ENCODE measurements around the gene IL3.
A peak's percentile ranks its signal among the peaks of the same experiment; 100 is the strongest.

Gene IL3

DNA sequence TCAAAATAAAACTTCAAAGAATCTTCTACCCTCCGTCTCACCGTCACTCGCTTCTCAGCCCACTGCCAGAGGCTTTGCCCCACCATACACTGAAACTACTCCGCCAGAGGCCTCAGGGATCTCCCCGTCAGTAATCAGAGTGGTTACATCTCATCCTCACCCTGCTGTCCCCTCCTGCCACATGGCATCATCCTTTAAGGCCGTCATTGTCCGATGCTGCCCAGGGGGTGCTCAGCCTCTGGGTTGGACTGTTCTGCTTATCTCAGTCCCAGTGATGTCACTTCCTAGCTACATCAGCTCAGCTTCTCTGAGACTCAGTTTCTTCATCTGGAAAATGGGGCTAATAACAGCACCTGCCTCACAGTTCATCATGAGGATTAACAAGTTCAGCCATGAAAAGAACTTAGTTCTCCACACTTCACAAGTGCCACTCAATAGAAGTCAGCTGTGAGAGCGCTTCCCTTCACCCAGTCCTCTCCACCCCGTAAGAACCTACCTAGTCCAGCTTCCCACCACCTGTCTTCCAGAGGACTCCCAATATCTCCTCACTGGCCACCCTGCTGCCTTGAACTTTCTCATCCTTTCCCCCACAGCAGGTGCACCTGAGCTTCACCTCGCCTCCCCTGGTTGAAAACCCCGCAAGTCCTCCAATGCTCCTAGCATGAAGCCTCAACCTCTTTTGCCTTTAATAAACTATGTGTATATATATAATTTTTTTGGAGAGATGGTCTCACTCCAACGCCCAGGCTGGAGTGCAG is 2.8 kb upstream of the IL3 start:
- DNase-seq (ENCODE audit: low spot score), result no peak

DNA sequence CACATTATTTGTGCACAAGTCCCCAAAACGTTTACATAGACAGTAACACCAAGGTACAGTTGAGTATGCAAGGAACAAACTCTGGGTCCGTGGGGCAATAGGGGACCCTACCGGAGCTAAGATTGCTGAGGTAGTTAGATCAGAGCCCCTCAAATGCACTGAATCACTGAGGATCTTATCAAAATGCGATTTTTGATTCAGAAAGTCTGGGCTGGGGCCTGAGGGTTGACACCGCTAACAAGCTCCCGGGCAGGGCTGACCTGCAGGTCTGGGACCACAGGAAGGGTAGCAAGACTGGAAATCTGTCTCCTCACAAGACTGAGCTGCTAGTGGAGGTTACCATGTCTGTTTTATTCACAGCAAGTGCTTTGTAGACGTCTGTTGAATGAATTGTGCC is 1.8 kb upstream of the IL3 start:
- no peak for DNase-seq (ENCODE audit: low spot score)

DNA sequence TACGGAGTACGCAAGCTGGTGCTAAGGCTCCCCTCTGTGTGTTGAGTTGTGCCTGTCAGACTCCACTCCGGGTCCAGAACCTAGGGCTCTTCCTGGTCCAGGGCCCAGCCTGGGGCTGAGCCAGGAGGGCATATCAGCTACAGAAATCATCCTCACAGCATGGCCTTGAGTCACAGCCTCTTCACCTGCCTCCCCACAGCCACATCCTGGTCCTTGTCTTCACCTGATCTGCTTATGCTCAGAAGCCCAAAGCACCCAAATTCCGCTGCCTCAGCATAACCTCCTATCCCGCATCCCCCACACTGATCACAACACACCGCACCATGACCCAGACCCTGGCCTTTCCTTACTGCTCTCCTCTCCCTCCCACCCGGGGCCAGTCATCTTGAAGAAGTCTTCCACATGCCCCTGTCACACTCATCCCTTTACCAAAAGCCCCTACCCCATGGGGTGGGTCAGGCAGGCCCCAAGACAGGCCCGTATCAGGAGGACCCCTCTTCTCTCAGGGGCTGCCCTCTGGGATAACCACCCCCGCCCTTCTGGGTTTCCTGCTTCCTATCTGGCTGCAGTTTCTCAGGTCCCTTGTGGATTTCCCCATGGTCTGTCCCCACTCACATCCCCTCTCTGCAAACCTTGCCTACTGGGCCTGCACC is 1.3 kb upstream of the IL3 start:
- DNase-seq (ENCODE audit: low spot score), result no peak

GRCh38 chr5:132059696-132060500 is 557 bp upstream of the IL3 start:
- DNase-seq (ENCODE audit: low spot score), result no peak

GRCh38 chr5:132063090-132063911 is 2.8 kb downstream of the IL3 start:
- peak; percentile 87 for DNase-seq (ENCODE audit: low spot score)

GRCh38 chr5:132064140-132064539 is 3.7 kb downstream of the IL3 start:
- no peak for DNase-seq (ENCODE audit: low spot score)

DNA sequence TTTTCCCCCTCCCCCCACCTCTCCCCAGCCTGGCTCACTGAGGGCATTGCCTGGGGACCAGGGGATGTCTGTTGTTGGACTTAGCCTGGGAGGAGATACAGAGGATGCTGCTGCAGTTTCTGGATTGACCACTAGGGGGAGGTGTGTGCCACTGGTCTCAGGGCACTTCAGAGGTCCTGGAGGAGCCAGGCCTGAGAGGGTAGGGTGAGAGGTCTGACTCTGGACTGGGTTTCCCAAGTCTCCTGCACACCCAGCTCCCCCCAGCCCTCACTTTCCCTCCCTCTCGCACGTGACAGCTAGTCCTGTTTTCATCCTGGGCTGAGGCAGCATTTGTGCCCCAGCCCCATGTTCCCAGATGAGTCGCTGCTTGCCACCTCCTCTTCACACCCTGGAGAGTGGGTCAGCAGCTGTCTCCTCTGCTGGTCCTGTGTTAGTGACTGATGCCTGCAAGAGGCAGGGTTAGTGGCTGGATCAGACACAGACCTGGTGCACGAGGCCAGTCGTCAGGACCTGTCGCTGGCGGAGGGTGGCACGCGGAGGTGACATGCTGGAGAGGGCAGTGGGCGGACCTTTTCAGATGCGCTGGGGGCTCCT is 4.4 kb downstream of the IL3 start:
- DNase-seq (ENCODE audit: low spot score), result peak; percentile 88

GRCh38 chr5:132065351-132065937 is 5.0 kb downstream of the IL3 start:
- peak; percentile 86 for DNase-seq (ENCODE audit: low spot score)

DNA sequence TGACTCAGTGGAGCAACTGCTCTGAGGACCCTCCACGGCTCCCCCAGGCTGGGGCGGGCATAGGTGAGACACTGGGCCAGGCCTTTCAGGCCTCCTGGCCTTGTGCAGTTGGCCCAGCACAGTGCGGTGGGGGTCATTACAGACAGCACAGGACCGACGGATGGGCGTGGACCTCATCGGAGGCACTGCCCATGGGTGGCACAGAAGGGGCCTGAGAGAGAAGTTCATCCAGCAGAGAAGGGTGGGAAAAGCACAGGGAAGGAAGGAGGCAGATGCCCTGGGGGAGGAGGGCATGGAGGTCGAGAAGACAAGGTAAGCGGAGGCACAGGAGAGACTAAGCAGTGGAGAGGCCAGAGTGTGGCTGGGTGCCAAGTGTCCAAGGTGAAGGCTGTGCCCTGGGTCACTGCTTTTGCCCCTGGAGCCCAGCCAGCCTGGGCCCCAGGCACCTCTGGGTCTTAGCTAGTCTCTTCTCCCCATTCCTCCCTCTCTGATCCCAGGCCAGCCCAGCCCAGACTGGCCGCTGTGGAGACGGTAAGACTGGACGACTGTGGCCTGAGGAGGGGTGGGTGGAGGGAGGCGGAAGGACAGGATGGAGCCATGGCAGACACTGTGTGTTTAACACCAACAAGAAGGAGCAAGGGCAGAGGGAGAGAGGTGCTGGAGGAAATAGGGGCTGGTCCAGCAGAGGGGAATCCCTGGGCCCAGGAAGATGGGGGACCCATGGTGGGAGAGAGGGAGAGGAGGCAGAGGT is 5.7 kb downstream of the IL3 start:
- DNase-seq (ENCODE audit: low spot score), result no peak

DNA sequence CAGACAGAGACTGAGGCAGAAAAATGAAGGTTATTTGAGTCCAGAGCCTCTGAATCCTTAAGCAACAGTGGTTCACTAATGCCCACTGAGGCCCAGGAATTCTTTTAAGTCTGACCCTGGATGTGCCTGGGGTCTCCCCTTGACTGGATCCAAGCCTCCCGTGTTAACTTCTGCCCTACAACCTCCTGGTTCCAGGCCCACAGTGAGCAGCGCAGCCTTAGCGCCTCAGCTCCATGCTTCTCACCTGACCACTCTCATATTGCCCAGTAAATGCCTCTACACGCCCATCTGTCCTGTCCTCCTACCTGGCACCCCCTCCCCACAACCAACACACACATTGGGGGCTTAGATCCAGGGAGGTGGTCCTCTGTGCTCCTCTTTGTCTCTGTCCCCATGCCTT is 6.4 kb downstream of the IL3 start:
- DNase-seq (ENCODE audit: low spot score), result no peak

GRCh38 chr5:132067451-132067850 is 7.0 kb downstream of the IL3 start:
- no peak for DNase-seq (ENCODE audit: low spot score)

- no peak for DNase-seq (ENCODE audit: low spot score)
These were observed 7.7 kb downstream of the IL3 start for GRCh38 chr5:132067941-132068808.

GRCh38 chr5:132069561-132069960 is 9.1 kb downstream of the IL3 start:
- no peak for DNase-seq (ENCODE audit: low spot score)

DNA sequence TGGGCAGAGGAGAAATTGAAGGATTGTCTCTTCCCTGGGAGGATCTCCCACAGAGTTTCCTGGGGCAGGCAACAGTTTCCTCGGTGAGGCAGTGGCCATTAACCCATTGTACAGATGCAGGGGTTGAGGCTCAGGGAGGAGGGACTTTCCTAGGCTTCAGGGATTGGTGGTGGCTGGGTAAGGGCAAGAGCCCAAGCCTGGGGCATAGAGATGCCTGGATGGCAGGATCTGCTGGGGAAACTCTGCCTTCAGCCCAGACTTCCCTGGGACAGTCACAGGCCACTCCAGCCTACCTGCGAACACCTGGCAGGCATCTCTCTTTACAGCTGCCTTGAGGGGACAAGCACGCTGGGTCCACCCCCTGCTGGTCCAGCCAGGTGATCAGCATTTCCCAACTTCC is 9.5 kb downstream of the IL3 start:
- DNase-seq (ENCODE audit: low spot score), result no peak

DNA sequence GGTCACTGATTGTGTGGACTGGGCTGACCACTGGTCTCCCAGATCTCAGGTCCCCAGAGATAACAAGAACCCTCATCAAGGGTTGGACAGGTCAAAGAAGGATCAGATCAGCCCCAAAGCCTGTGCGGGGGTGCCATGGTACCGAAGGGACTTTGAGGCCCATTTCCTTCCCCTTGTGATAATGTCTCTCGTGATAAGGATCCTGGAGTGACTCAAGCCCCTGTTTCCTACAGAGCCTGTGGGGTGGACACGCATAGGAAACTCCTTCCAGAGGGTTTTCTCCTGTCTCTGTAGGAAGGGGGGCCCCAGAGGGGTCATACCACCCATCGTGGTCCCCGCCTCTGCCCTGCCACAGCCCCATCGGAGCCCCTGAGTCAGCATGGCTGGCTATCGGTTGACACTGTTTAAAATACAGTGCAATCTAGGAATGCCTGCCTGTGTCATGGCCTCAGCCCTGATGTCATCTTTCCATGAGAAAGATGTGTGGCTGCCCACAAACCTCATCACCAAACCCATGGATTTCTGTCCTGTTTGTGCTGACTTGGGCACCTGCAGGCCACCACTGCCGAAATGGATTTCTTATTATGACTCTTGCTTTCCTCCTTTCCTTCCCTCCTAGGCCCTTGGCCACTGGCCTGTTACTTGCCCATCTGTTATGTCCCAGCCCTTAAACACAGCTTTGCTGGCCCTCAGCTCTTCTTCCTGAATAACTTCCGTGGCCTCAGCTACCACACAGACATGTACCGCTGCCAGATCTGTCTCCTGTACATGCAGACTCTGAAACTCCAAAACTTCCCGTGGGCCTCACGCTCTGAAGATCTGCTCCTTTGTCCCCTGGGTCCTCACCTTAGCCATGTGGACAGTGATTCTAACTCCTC is 10.2 kb downstream of the IL3 start:
- peak; percentile 58 for DNase-seq (ENCODE audit: low spot score)

- DNase-seq (ENCODE audit: low spot score), result no peak
These were observed 10.9 kb downstream of the IL3 start for GRCh38 chr5:132071338-132071707.

GRCh38 chr5:132072070-132072469 is 11.6 kb downstream of the IL3 start:
- DNase-seq (ENCODE audit: low spot score), result no peak

DNA sequence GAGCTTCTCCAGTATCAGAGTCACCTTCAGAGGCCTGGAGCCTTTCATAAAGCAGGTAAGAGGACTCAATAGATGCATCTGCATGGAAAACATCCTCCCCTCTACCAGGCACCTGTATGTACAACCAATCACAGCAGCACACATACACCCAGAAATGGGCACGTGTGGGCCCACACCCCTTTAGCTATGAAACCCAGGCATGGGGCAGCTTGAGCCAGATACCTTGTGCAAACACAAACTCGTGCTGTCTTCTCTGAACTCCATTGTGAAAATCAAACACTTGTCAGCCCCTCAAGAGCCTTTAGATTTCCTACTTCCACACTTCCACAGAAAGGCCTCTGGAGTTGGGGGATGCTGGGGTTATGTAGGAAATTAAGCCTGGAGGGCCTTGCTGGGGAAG is 12.1 kb downstream of the IL3 start:
- DNase-seq (ENCODE audit: low spot score), result no peak

Data from AG20443 (cell line).